ENCODE measurements around the gene DDX25.

Gene DDX25

DNA sequence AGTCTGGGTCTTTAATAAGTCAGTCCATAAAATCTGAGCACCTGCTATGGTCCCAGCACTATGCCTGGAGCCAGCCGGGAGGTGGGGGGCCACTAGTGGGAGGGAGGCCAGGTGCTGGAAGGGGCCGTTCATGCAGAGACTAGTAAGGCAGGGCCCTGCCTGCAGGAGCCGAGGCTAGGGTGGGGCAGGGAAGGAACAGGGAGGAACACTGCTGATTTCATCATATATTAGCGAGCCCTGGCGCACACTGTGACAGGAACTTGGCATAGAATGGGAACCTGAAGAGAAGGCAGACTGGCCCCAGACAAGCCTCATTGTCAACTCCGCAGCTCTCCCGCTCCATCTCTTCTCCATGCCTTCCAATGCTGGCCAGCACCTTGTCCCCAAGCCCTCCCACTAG, 48.7 kb downstream of the DDX25 start:
- DNase-seq, result no peak

DNA sequence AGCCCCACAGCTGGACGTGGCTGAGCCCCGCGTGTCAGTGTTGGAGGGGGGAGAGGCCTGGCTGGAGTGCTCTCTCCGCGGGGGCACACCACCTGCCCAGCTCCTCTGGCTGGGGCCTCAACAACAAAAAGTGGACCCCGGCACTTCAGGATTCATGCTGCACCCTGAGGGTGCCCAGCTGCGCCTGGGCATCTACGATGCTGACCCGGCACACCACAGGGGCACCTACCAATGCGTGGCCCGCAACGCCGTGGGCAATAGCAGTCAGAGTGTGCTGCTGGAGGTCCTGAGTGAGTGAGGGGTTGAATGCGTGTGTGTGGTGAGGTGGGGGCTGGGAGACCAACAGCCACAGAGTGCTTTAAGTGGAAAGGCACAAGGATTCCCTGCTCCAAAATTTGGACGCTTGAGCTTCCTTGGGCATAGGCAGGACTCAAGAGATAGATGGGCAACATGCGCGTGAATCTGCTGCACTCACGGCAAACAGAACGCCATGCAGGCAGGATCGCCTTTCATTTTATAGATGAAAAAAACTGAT, 49.2 kb downstream of the DDX25 start:
- no peak for DNase-seq

DNA sequence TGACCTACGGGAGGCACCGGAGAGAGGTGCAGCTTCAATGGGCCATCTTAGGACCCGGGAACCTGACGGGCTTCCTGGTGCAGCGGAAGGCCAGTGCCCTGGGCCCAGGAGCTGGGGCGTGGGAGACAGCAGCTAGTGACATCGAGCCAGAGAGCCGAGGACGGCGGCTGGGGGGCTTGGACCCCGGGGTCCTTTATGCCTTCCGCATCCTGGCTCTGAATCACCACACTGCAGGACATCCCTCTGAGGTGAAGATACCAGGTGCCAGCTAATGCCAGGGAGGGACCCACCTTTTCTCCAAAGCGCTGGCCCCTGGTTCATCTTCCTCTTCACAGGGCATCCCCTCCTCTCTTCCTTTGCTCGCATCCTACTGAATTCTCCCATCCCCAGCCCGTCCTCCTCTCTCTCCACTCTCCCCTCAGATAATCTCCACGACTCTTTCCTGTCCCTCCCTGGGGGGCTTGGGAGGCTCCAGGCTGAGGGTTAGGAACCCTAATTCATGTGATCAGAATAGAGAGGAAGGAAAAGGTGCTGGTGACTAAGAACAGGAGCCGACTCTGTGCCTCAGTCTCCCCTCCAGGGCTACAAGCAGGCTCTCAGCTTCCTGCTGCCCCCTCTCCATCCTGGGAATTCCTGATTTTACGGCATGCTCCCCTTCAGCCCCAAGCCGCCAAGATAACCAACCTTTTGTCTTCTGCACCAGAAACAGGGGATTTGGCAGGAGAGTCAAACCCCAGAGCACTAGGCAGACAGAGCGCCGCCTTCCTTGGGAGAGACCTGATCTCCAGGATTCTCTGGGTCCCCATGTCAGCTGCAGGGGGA, 50.0 kb downstream of the DDX25 start:
- no peak for DNase-seq

DNA sequence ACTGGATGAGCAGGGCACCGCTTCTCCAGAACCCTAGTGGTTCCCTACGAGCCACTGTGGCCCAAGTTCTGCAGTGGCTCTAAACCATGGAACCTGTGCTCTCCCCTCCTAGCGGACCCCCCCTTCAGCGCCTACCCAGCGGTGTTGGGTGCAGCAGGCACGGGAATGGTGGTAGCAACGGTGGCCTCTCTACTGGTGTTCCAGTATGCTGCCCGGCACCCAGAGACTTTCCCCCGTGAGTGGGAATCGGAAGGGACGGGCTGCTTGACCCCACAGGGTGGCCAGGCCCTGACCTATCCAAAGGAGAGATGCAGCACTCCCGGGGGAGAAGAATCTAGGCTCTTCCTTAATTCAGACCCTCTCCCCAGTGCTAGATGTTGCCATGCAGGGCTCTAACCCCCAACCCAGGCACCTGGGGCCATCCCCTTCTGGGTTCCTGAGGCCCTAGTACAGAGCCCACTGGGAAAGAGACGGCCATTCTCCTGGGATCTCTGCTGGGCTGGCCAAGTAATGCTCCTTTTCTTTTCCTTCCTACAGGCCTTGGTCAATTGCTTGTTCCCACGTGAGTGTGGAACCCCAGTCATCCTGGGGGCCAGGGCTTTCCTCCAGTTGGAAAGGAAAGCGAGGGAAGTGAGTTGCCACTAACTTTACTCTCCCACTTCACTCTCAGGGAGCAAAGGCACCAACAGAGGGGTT, 50.8 kb downstream of the DDX25 start:
- no peak for DNase-seq

DNA sequence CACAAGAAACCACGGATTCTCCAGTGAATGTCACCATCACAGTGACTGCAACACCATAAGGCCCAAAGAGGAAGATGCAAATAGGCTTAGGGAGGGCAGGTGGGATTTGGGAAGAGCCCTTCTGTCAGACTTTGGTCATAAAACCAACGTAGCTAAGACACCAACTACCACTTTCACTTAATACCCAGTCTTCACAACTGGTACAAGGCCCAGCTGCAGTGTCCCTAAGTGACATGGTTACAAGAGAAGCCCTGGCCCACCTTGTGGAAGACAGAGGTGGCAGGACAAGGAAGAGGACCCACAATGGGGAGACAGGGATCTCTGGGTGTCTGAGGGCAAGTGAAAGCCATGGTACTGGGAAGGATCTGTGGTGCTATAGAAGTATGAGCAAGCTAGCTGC, 51.5 kb downstream of the DDX25 start:
- no peak for DNase-seq

DNA sequence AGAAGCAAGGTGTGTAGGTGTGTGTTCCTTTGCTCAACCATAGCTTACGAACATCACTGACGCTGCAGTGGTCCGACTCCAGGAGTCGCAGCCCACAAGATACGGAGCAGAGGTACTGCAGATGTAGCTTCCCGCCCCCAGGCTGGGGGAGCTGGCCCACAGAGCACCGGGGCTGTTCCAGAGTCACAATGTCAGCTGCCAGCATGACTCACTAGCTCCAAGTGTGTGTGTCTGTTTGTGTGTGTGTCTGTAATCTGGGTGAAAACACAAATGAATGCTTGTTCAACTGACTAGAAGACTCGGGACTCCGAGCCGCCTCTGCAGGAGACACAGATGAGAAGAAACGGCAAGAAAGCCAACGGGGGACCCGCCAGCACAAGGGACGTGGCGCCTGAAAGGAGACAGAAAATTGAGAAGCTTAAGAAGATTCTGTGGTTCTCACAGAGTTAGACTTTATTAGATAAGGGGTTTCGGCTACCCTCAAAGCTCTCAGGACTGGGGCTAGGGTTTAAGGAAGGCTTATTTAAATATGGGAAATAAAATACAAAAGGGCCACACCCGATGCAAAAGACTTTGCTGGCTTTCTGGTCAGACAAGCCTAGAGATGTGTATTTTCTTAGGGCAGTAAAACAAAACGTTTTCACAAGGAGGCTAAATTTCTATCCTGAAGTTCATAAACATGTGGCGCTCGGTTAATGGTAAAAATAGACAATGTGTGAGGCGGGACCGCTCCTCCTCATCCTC, 52.3 kb downstream of the DDX25 start:
- DNase-seq, result no peak

DNA sequence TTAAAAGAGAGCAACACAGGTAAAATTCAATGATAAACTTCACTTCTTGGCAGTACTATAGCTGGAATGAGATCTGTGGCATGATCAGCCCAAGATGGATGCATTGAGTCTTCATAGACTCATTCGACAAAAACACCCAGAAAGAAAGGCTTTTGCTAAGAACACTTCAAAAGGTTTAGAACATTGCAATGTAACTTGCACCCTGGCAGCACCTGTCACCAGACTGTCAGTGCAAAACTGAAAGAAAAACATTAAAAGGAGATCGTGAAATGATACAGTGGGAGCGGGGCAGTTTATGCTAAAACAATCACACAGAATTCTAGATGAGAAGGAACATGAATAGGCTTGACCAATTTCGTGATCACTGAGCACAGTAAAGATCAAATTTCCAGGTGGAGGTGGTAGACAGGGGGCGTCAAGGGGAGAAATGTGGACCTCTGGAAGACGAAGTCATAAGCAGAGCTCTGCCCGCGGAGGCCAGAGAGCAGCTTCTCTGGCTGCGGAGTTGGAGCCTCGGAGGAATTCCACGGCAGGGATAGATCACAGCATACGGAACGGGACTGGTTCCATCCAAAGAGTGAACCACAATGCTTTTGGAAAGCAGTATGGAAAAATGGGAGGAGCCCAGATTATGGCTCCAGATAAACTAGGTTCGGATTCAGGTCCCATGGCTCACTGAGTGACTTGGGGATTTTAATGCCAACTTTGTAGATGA, 53.5 kb downstream of the DDX25 start:
- no peak for DNase-seq

DNA sequence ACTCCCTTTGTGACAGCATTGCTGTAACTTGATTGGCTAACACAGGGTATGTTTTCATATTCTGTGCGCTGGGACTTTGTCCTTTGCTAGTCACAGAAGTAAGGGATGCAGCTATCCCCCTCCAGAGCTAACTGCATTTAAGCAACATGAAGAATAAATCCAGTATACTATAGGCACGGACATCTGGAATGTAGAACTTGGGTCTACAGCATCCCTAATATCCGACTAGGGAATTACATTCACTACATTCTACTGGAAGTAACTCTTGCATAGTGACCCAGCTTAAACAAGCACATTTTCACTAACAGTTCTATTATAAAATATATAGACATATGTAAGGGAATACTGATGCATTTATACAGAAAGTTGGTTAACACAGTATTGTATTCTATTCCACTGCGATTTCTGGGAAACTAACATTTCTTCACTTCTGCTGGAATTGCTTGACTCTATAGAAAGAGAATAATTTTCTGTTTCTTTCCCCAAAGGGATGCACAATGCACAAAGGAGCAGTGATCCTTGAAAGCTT, 54.6 kb downstream of the DDX25 start:
- DNase-seq, result no peak

DNA sequence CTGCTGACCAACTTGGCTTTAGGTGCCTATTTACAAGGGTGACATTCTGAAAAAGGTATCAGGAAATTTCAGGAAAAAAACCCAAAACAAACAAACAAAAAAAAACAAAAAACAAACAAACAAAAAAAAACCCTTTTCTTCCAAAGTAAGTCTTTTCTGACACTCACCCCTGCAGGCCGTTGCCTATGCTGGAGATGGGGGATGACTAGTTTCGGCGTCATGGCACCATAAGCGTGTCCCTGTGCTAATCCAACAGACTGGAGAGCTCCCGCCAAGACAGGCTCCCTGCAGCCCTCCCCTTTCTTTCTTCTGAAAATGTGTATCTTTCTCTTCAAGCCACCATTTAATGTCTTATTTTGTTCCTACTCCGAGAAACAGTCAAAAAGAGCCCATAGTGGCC, 55.2 kb downstream of the DDX25 start:
- DNase-seq, result no peak

DNA sequence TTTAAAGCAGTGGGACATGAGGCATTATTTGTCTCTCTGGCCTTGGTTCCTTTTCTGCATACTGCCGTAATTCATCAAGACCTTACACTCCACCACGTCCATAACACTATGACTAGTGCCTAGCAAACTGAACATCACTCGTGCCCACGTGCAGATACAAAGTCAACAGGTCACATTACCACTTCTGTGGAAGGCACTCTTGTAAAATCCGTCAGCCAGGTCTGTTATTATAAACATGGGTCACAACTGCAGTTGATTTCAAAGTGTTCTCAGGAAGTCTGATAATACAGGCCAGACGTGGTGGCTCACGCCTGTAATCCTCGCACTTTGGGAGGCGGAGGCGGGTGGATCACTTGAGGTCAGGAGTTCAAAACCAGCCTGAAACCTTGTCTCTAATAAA, 55.6 kb downstream of the DDX25 start:
- DNase-seq, result no peak

DNA sequence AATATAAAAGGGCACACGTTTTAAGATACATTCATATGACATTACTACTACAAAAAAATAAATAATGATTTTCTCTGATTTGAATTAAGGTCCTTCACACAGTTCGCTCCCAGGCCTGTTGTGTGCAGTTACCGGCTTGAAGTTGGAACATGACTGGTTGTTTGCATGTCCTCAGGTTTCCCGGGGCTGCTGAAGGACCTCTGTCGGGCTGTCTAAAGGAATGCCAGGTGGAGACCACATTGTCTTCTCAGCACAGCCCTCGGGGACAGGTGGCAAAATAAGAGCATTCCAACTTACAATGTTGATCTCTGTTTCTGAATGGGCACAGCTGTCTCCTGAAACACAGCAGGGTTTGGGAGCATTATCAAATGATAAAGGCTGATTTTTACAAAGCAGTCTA, 56.5 kb downstream of the DDX25 start:
- DNase-seq, result no peak

DNA sequence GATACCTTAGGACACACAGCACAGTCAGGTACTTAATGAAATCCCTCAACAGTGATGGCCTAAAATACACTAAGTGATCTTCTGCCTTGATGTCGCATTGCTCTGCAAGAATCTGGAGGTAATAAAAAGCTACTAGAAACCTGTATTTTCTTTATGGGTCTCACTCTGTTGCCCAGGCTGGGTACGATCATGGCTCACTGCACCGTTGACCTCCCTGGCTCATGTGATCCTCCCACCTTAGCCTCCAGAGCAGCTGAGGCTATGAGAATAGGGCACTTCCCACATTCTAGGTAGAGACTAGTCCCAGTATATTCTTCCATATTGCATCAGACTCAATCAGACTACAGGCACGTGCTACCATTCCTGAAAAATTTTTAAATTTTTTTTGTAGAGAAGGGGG, 63.2 kb downstream of the DDX25 start:
- DNase-seq, result no peak

DNA sequence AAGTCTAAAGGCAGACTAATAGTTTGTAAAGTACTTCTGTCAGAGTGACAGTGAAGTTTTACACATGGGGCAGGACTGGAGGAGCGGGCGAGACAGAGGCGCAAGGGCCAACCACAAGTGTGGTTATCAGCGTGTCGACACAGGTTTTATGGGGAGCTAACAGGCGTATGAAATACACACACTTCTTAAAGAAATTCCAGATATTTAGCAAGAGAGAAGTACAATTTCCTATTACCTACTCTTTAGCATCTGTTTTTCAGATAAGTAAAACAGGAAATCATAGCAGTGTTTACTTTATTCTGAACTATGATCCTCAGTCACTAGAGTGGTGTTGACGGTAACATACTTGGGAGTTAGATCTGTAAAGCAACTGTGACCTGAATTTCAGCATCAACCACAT, 64.0 kb downstream of the DDX25 start:
- no peak for DNase-seq

DNA sequence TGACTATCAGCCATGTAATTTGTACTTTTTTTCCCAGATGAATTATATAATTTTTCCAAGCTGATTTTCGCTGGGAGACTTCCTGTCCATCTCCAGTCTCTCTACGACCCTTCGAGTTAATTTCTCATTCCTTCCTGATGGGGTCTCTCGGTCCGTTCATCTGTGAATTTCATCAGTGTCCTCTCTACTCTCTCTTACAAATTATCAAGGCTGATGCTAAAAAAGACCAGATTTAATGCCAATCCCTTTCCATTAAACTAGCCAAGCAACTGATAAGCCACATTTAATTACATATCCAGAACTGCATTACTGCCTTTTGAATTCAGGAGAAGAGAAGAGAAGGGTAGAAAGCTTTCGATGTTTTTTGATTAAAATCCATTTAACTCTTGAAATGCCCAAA, 67.3 kb downstream of the DDX25 start:
- DNase-seq, result no peak

DNA sequence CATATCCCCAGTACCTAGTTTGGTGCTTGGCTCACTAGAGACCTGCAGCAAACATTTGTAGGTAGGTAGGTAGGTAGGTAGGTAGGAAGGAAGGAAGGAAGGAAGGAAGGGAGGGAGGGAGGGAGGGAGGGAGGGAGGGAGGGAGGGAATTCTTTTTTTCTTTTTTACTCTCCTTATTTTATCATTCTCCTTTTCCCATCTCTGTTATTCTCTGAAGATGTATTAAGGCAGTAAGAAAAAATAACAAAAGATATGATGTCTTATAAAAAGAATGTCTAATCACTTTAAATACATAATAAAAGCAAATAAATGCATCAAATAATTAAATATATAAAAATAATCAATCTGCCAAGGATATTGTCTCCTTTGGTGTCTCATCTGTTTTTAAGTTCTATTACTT, 70.0 kb downstream of the DDX25 start:
- DNase-seq, result no peak

DNA sequence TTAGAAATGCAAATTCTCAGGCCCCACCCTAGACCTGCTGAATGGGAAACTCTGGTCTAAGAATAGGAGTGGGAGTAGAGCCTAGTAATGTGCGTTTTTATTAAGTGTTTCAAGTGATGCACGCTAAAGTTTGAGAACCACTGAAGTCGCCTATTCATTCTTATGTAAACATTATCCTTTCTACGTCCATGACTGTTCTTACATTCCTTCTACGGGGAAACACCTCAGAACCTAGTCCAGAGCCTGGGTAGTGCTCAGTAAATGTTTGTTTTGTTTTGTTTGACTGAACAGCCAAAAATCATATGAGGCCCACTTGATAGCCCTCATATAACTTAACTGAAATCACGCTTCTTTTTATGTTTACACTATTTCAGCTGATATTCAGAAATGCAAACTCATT, 71.3 kb downstream of the DDX25 start:
- no peak for DNase-seq

DNA sequence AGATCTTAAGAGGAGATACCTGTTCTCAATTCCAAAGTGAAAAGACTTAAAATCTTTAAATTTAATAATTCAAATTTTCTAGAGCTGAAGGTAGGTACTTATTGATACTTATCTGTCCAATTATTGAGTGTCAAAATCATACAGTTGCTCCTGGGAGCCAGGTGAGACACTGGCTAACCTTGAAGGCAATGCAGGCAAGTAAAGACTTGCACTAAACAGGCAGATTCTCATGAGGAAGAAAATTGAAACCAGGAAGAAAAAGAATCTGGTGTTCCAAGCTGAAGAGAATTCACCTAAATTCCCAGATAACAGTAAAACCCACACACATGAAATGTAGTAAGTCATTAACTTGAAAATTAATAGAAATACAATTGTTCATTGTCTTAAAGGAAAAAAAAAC, 71.8 kb downstream of the DDX25 start:
- no peak for DNase-seq

DNA sequence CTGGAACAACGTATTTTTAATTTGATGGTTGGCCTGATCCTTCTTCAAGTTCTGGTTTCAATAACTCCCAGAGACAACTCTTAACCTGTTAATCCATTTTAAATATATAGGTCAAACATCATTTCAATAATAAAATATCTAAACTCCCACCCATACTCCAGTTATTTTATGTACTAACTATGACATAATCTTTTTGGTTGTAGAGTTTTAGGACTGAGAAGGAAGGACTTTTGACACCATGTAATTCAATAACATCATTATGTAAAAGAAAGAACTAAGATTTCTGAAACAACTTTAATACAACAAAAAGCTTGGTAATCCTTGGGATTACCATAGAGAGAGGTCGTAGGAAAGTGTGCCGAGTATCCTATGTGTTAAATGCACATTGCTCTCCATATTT, 73.0 kb downstream of the DDX25 start:
- no peak for DNase-seq

DNA sequence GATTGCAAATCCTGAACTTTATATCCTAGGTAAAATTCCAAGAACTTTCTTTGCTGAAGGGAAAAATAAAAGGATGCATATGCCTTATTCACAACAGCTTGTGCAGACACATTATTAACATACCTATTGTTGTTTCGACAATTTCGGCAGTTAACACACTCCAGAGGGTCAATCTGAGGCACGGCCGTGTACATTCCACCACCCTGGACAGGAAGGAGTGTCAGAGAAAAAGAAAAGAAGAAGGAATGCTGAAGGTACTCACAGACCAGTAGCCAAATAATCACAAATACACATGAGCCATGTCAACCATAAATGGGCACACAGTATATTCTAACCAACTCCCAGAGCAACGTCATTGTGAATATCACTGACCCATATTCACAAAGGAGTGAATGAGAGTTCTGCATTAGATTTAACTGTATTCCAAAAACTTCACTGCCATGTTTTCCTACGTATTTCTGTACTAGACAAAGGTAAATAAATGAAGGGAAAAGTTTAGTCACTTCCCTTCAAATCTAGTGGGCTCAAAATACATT, 73.9 kb downstream of the DDX25 start:
- no peak for DNase-seq

All from CD4-positive, alpha-beta T cell treated with Interleukin-6 for 4 hours (primary cell).